ENCODE measurements around the gene TNFSF10. TPM values are rescaled to one million over a fixed set of nuclear protein-coding genes. Genes with fewer than 3 reads are reported as not detected.

Gene TNFSF10
- polyA plus RNA-seq, 1 experiment, result 2.3 TPM

GRCh38 chr3:172536993-172537419 lies 13.8 kb upstream of the TNFSF10 start:
- no peak overlapping the region for H3K27ac ChIP-seq (ENCODE audit: low read depth, low read length)
- no peak overlapping the region for H3K4me3 ChIP-seq (ENCODE audit: low read depth, low read length)
- CTCF ChIA-PET, result interaction anchor here (0.8 kb wide), 1 partner anchor 130 kb away, joined by 3 read pairs; no protein-coding TSS in a partner anchor
- H3K9me3 ChIP-seq (ENCODE audit: control insufficient read depth, insufficient read depth, low read length), result no peaks in the 10 kb centered on the region; the same call in 1 of the 2 replicates
- TF ChIP-seq CTCF (IDR thresholded peaks at IDR 0.05; ENCODE audit: low read depth, low read length), result no peak
- DNase-seq (ENCODE audit: low read depth, low spot score), result no peak
- H3K27me3 ChIP-seq (ENCODE audit: control insufficient read depth, insufficient read depth, low read length), result no peaks in the 10 kb centered on the region
- POLR2A ChIA-PET, result no interaction called here

GRCh38 chr3:172536505-172536904 lies 13.3 kb upstream of the TNFSF10 start:
- Histone ChIP-seq H3K4me3 (ENCODE audit: low read depth, low read length) (no peak overlapping the region), H3K9me3 (ENCODE audit: control insufficient read depth, insufficient read depth, low read length) (no peaks in the 10 kb centered on the region; the same call in 1 of the 2 replicates), H3K27ac (ENCODE audit: low read depth, low read length) (no peak overlapping the region), H3K27me3 (ENCODE audit: control insufficient read depth, insufficient read depth, low read length) (no peaks in the 10 kb centered on the region)
- no peak for DNase-seq (ENCODE audit: low read depth, low spot score)
- POLR2A ChIA-PET, result no interaction called here
- CTCF ChIA-PET, result no interaction called here
- TF ChIP-seq CTCF (IDR thresholded peaks at IDR 0.05; ENCODE audit: low read depth, low read length), result no peak

DNA sequence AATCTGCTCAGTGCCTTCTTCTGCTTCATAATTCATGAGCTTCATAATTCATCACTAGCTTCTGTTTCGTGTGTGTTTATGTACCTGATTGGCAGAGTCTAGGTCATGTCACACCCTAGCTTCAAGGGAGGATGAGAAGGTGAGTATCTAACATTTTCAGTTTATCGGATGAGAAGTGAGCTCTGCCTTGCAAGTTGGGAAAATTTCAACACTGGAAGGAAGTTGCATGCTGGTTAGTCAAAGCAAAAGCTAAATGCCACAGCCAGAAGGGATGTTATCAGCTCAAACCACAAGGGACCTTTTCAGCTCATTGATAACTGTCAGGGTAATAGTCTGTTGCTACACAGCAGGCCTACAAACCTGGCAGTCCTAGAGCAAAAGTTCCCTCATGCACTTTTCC lies 7.3 kb upstream of the TNFSF10 start:
- no peaks in the 10 kb centered on the region for H3K27me3 ChIP-seq (ENCODE audit: control insufficient read depth, insufficient read depth, low read length)
- no peak for TF ChIP-seq CTCF (IDR thresholded peaks at IDR 0.05; ENCODE audit: low read depth, low read length)
- CTCF ChIA-PET, result interaction anchor here (1.3 to 2.3 kb wide), 4 partner anchors 65 to 142 kb away, joined by 4 to 10 read pairs (median 4); no protein-coding TSS in a partner anchor
- no peak for DNase-seq (ENCODE audit: low read depth, low spot score)
- no peak overlapping the region for H3K4me3 ChIP-seq (ENCODE audit: low read depth, low read length)
- no peaks in the 10 kb centered on the region for H3K9me3 ChIP-seq (ENCODE audit: control insufficient read depth, insufficient read depth, low read length)
- H3K27ac ChIP-seq (ENCODE audit: low read depth, low read length), result no peak overlapping the region
- POLR2A ChIA-PET, result no interaction called here

DNA sequence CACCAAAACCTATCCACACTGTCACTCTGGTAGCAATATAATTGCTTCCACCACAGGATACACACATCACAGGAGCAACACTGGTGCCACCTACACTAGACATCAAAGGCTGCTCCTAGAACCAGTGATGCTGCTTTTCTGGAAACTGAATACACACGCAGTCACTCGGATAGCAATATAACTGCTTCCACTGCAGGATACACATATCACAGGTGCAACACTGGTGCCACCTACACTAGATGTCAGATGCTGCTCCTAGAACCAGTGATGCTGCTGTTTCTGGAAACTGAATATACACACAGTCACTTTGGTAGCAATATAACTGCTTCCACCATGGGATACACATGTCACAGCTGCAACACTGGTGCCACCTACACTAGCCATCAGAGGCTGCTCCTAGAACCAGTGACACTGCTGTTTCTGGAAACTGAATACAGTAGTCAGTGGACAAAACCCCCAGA lies 6.9 kb upstream of the TNFSF10 start:
- no peak overlapping the region for H3K27ac ChIP-seq (ENCODE audit: low read depth, low read length)
- no peaks in the 10 kb centered on the region for H3K9me3 ChIP-seq (ENCODE audit: control insufficient read depth, insufficient read depth, low read length)
- H3K4me3 ChIP-seq (ENCODE audit: low read depth, low read length), result no peak overlapping the region
- CTCF ChIA-PET, result interaction anchor here (1.3 to 2.3 kb wide), 4 partner anchors 66 to 143 kb away, joined by 4 to 10 read pairs (median 4); no protein-coding TSS in a partner anchor
- no peak for TF ChIP-seq CTCF (IDR thresholded peaks at IDR 0.05; ENCODE audit: low read depth, low read length)
- H3K27me3 ChIP-seq (ENCODE audit: control insufficient read depth, insufficient read depth, low read length), result no peaks in the 10 kb centered on the region
- POLR2A ChIA-PET, result no interaction called here
- no peak for DNase-seq (ENCODE audit: low read depth, low spot score)

- ChIA-PET CTCF (interaction anchor here (0.7 to 1.0 kb wide), 2 partner anchors 39 to 94 kb away, joined by 3 to 5 read pairs; no protein-coding TSS in a partner anchor), POLR2A (interaction anchor here (0.7 kb wide), 1 partner anchor 22 kb away, joined by 7 read pairs; no protein-coding TSS in a partner anchor)
- Histone ChIP-seq H3K4me3 (ENCODE audit: low read depth, low read length) (no peak overlapping the region), H3K9me3 (ENCODE audit: control insufficient read depth, insufficient read depth, low read length) (no peaks in the 10 kb centered on the region), H3K27ac (ENCODE audit: low read depth, low read length) (no peak overlapping the region), H3K27me3 (ENCODE audit: control insufficient read depth, insufficient read depth, low read length) (no peaks in the 10 kb centered on the region)
- no peak for DNase-seq (ENCODE audit: low read depth, low spot score)
- TF ChIP-seq CTCF (IDR thresholded peaks at IDR 0.05; ENCODE audit: low read depth, low read length), result no peak
Measured at GRCh38 chr3:172528677-172529076, 5.4 kb upstream of the TNFSF10 start.

Data from AG04450 (cell line).